IMR-90 (cell line): ENCODE measurements around the gene RASGRF2. TPM values are rescaled to one million over a fixed set of nuclear protein-coding genes. Genes with fewer than 3 reads are reported as not detected.

Source experiments
- ATAC-seq: fragments of 200-7000 bp; cut with Tn5 transposase; 2 replicates; pipeline ENCODE4 v1.9.1; 2020; ENCODE audit warnings: low read depth, mild to moderate bottlenecking, moderate library complexity
- BruUV-seq: library from RNA; stranded (reverse); fragments of 400-500 nt; replicated peaks from 2 replicates; lab custom pipeline; 2021; lab: Mats Ljungman, UMichigan
- CTCF ChIA-PET: fragments of 300-600 bp; formaldehyde crosslinking; extraction: SDS; loops from one replicate; lab custom pipeline; 2021; ENCODE audit warnings: antibody characterized with exemption; lab: Yijun Ruan, JAX
- POLR2A ChIA-PET: fragments of 300-600 bp; sonication (Branson Sonifier 250); formaldehyde crosslinking; loops from one replicate; lab custom pipeline; 2022; ENCODE audit warnings: antibody characterized with exemption; ENCODE audit not compliant: unreplicated experiment; lab: Charles Lee
- DNase-seq: peaks from one replicate; pipeline ENCODE4 v3.0.0; 2013
- H2AFZ ChIP-seq: replicated peaks from 2 replicates; pipeline ENCODE3; 2013; ENCODE audit warnings: low read length, mild to moderate bottlenecking; ENCODE audit not compliant: poor library complexity
- H2AK5ac ChIP-seq: 2 replicates; pipeline ENCODE4 v1.6.1; 2013; ENCODE audit warnings: low read depth, low read length, inconsistent platforms
- H2AK9ac ChIP-seq: replicated peaks from 2 replicates; pipeline ENCODE3; 2013; ENCODE audit warnings: mild to moderate bottlenecking, low read depth, low read length, moderate library complexity; ENCODE audit not compliant: poor library complexity
- H2BK120ac ChIP-seq: 2 replicates; pipeline ENCODE4 v1.6.1; 2013; ENCODE audit warnings: low read depth, low read length, inconsistent platforms
- H2BK15ac ChIP-seq: 3 replicates; pipeline ENCODE4 v1.6.1; 2013; ENCODE audit warnings: low read depth, low read length, inconsistent platforms
- H2BK20ac ChIP-seq: 2 replicates; pipeline ENCODE4 v1.6.1; 2013; ENCODE audit warnings: low read depth, mild to moderate bottlenecking, inconsistent platforms, low read length, moderate library complexity
- H2BK5ac ChIP-seq: 2 replicates; pipeline ENCODE4 v1.6.1; 2013; ENCODE audit warnings: mild to moderate bottlenecking, low read depth, low read length, inconsistent platforms; ENCODE audit not compliant: poor library complexity, severe bottlenecking
- H3K14ac ChIP-seq: replicated peaks from 2 replicates; pipeline ENCODE4 v1.6.1; 2013; ENCODE audit warnings: low read depth, low read length, inconsistent platforms
- H3K18ac ChIP-seq: 2 replicates; pipeline ENCODE4 v1.6.1; 2013; ENCODE audit warnings: low read depth, low read length, control low read depth
- H3K23ac ChIP-seq: 2 replicates; pipeline ENCODE4 v1.6.1; 2013; ENCODE audit warnings: low read depth, low read length, inconsistent platforms
- H3K27ac ChIP-seq: 2 replicates; pipeline ENCODE4 v1.5.1; 2013; ENCODE audit warnings: mild to moderate bottlenecking, control low read depth, low read length; ENCODE audit not compliant: insufficient read depth
- H3K27me3 ChIP-seq: 2 replicates; pipeline ENCODE4 v1.6.1; 2013; ENCODE audit warnings: low read length; ENCODE audit not compliant: control insufficient read depth, insufficient read depth
- H3K36me3 ChIP-seq: 2 replicates; pipeline ENCODE4 v1.6.1; 2013; ENCODE audit warnings: low read length, mixed read lengths; ENCODE audit not compliant: control insufficient read depth, insufficient read depth
- H3K4ac ChIP-seq: 2 replicates; pipeline ENCODE4 v1.6.1; 2013; ENCODE audit warnings: low read depth, low read length, inconsistent platforms
- H3K4me1 ChIP-seq: 2 replicates; pipeline ENCODE4 v1.6.1; 2013; ENCODE audit warnings: low read length, mixed read lengths; ENCODE audit not compliant: control insufficient read depth, insufficient read depth
- H3K4me2 ChIP-seq: 2 replicates; pipeline ENCODE4 v1.6.1; 2013; ENCODE audit warnings: low read depth, mild to moderate bottlenecking, control low read depth, low read length, moderate library complexity
- H3K4me3 ChIP-seq: 2 replicates; pipeline ENCODE4 v1.5.1; 2013; ENCODE audit warnings: low read depth, mild to moderate bottlenecking, control low read depth, low read length, moderate library complexity; ENCODE audit not compliant: insufficient read depth
- H3K56ac ChIP-seq: 2 replicates; pipeline ENCODE4 v1.6.1; 2013; ENCODE audit warnings: low read length, inconsistent platforms; ENCODE audit not compliant: insufficient read depth; ENCODE audit errors: extremely low read depth
- H3K79me1 ChIP-seq, 2 experiments: 2 replicates each; pipeline ENCODE4 v1.6.1; 2013; ENCODE audit warnings: low read length in 2 of 2, inconsistent platforms in 1 of 2, low read depth in 1 of 2
- H3K9ac ChIP-seq: 2 replicates; pipeline ENCODE4 v1.6.1; 2013; ENCODE audit warnings: low read depth, low read length, control low read depth
- H3K9me1 ChIP-seq: 2 replicates; pipeline ENCODE4 v1.6.1; 2013; ENCODE audit warnings: low read length, inconsistent platforms; ENCODE audit not compliant: insufficient read depth
- H3K9me3 ChIP-seq: 2 replicates; pipeline ENCODE4 v1.6.1; 2013; ENCODE audit warnings: low read length; ENCODE audit not compliant: control insufficient read depth, insufficient read depth
- H4K20me1 ChIP-seq: 2 replicates; pipeline ENCODE4 v1.6.1; 2013; ENCODE audit warnings: low read length, inconsistent platforms; ENCODE audit not compliant: insufficient read depth
- H4K5ac ChIP-seq: 2 replicates; pipeline ENCODE4 v1.6.1; 2013; ENCODE audit warnings: mild to moderate bottlenecking, low read depth, low read length, control low read depth
- H4K8ac ChIP-seq, 2 experiments: 2 replicates each; pipeline ENCODE4 v1.6.1; 2013; ENCODE audit warnings: low read depth in 2 of 2, low read length in 2 of 2, control low read depth in 1 of 2, inconsistent platforms in 1 of 2
- H4K91ac ChIP-seq: 2 replicates; pipeline ENCODE4 v1.6.1; 2013; ENCODE audit warnings: low read depth, low read length, inconsistent platforms; ENCODE audit not compliant: insufficient read depth
- CEBPB ChIP-seq: IDR thresholded peaks from 2 replicates; pipeline ENCODE4 v1.6.1; 2012; ENCODE audit warnings: low read depth, low read length, improper control_type of control experiment
- CHD1 ChIP-seq: IDR thresholded peaks from 2 replicates; pipeline ENCODE4 v1.6.1; 2012; ENCODE audit warnings: low read depth, low read length, improper control_type of control experiment
- CTCF ChIP-seq: conservative IDR thresholded peaks from 2 replicates; pipeline ENCODE4 v1.5.1; 2012; ENCODE audit warnings: mild to moderate bottlenecking, low read depth, low read length, improper control_type of control experiment
- ELK1 ChIP-seq: fragments of 150-350 bp; IDR thresholded peaks from 2 replicates; pipeline ENCODE4 v1.6.1; 2016; ENCODE audit warnings: low read depth, mild to moderate bottlenecking, low read length, moderate library complexity, borderline replicate concordance
- FOS ChIP-seq: fragments of 150-350 bp; IDR thresholded peaks from 2 replicates; pipeline ENCODE4 v1.6.1; 2016; ENCODE audit warnings: low read depth, low read length
- MAFK ChIP-seq: IDR thresholded peaks from 2 replicates; pipeline ENCODE4 v1.6.1; 2012; ENCODE audit warnings: low read depth, low read length, improper control_type of control experiment
- WGBS, 2 experiments: methylation state at CpG; one replicate each; pipeline versions ENCODE4 v1.1.5 to v1.1.7; 2013; ENCODE audit warnings: missing lambda C conversion rate in 2 of 2; ENCODE audit not compliant: insufficient read length in 1 of 2; ENCODE audit errors: extremely low coverage in 2 of 2; 5-methylcytosine and 5-hydroxymethylcytosine counted together
- dilution Hi-C: fragments of 300-500 bp; cut with HindIII; formaldehyde crosslinking; loops from one replicate; pipeline ENCODE4 v1.14.3; 2018; ENCODE audit warnings: low sequenced_read_pairs; ENCODE audit not compliant: unreplicated experiment
- in situ Hi-C: fragments of 300-500 bp; cut with MboI; formaldehyde crosslinking; loops from 3 replicates; pipeline ENCODE4 v1.14.3; 2019; ENCODE audit warnings: low sequenced_read_pairs, inconsistent platforms, mixed read lengths
- intact Hi-C: fragments of 100-400 bp; cut with micrococcal nuclease; formaldehyde crosslinking; loops from 2 replicates; pipeline ENCODE4 v1.10.0; 2022
- polyA plus RNA-seq, 3 experiments: library from polyadenylated mRNA; depleted of rRNA; stranded (reverse); fragments of >200 nt; gene quantifications; 2 replicates each; pipeline ENCODE4 v1.2.3, GENCODE V29; 2012; ENCODE audit warnings: low replicate concordance in 1 of 3
- total RNA-seq: library from RNA; depleted of rRNA; stranded (reverse); fragments of >200 nt; gene quantifications from 2 replicates; pipeline ENCODE4 v1.2.3, GENCODE V29; 2012

RASGRF2 gene
- total and polyA plus RNA-seq, 2 of the 4 experiments (the other 2 are of a cell fraction) = 2.9 to 5.0 TPM

- Histone ChIP-seq H3K36me3 (no peaks in the 10 kb centered on the region), H2BK20ac (peak overlapping the region; percentile 96), H2BK5ac (peak overlapping the region; percentile 97), H3K14ac (peak overlapping the region; percentile 95), H3K23ac (peak overlapping the region; percentile 99), H3K27ac (peak overlapping the region; percentile 82), H4K20me1 (no peaks in the 10 kb centered on the region), H3K9me1 (peaks cover 11% of the 10 kb centered on the region), H3K4ac (peak overlapping the region; percentile 91; the same call in 1 of the 2 replicates), H4K8ac (peak overlapping the region; percentile 91 to 92; a peak in 3 of 4 replicates), H2AK9ac (no peak overlapping the region), H3K79me1 (peaks cover 8 to 35% of the 10 kb centered on the region in 2 experiments), H3K9ac (peak overlapping the region; percentile 46; the same call in 1 of the 2 replicates), H4K91ac (peak overlapping the region; percentile 91), H3K56ac (peak overlapping the region; percentile 97), H3K18ac (peak overlapping the region; percentile 98), H3K9me3 (no peaks in the 10 kb centered on the region), H3K27me3 (no peaks in the 10 kb centered on the region), H2AK5ac (peak overlapping the region; percentile 96; the same call in 1 of the 2 replicates), H2BK120ac (peak overlapping the region; percentile 98), H3K4me3 (peak overlapping the region; percentile 32; the same call in 1 of the 2 replicates), H3K4me1 (peaks cover 10% of the 10 kb centered on the region), H4K5ac (peak overlapping the region; percentile 87), H3K4me2 (peak overlapping the region; percentile 98), H2BK15ac (peak overlapping the region; percentile 97), H2AFZ (no peak overlapping the region)
- WGBS, 2 experiments = no CpG with 5 or more reads among the region's 3 CpGs
- TF ChIP-seq CTCF = no peak
- TF ChIP-seq MAFK = peak; percentile 56
- no peak for TF ChIP-seq ELK1
- TF ChIP-seq FOS = 0 out of 2 replicates have a peak, but pooled peaks have one; percentile 19
- TF ChIP-seq CEBPB = peak; percentile 73
- TF ChIP-seq CHD1 = 0 out of 2 replicates have a peak, but pooled peaks have one; percentile 80
- in situ Hi-C loops (no loop called here), intact Hi-C loops (loop anchor here (5.0 to 10.0 kb wide), 3 partner anchors 103 to 331 kb away; no protein-coding TSS in a partner anchor), dilution Hi-C loops (no loop called here)
- ATAC-seq = peak; percentile 21
- CTCF ChIA-PET = interaction anchor here (0.7 to 1.1 kb wide), 2 partner anchors 205 to 252 kb away, joined by 3 to 5 read pairs; no protein-coding TSS in a partner anchor
- POLR2A ChIA-PET = no interaction called here
- no TSS peak for BruUV-seq
- DNase-seq = peak; percentile 82
Observed at GRCh38 chr5:80963966-80964481, 3.9 kb downstream of the RASGRF2 start.
